Globus pallidus (tissue), 1 donor: ENCODE results near the gene MBD3L4.
"Not testable (repeated sequence)": the region's sequence is repeated elsewhere in the genome, so short reads cannot be mapped to it uniquely, and the experiment has no call there.

Source experiments
- DNase-seq: peaks from one replicate; pipeline ENCODE4 v3.0.0-alpha.2; 2015; ENCODE audit warnings: low spot score

The MBD3L4 gene

DNA sequence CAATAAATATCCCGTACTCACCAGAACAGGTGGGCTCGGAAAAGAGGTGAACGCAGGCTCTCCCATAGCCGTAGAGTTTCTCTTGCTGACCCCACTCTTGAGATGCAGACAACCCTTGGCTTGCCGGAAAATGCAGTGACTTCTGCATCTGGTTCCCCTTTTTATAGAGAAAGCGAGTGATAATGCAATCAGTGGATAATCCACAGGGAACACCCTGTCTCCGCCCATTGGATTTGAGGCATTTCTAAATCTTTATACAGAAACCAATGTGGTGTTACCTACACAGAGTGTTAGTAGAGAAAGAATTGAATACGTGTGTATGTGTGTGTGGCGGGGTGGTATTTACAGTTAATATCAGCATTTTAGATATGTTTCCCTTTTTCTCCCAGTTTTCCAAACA is at the start of gene MBD3L4:
TSS of gene MBD3L4 (minus strand) at position 101 of the 400 bp plus-strand sequence. CDS start at position 66, 35 bp downstream.
- DNase-seq, result not testable (repeated sequence)

DNA sequence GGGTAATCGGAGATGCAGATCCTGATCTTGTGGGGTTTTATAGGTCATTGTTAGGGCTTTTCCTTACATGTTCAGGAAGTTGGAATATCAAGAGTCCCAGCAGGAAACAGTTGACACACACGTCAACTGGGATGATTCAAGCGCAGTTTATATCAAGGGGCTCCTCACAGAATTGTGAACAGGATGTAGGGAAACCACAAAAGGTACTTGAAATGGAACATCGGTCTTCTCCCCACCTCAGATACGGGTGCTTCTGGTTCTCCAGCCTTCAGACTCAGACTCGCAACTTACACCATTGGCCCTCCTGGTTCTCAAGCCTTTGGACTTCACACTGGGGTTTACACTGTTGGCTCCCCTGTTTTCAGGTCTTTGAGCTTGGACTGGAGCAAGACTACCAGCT is 49.0 kb upstream of the MBD3L4 start:
- DNase-seq, result no peak

DNA sequence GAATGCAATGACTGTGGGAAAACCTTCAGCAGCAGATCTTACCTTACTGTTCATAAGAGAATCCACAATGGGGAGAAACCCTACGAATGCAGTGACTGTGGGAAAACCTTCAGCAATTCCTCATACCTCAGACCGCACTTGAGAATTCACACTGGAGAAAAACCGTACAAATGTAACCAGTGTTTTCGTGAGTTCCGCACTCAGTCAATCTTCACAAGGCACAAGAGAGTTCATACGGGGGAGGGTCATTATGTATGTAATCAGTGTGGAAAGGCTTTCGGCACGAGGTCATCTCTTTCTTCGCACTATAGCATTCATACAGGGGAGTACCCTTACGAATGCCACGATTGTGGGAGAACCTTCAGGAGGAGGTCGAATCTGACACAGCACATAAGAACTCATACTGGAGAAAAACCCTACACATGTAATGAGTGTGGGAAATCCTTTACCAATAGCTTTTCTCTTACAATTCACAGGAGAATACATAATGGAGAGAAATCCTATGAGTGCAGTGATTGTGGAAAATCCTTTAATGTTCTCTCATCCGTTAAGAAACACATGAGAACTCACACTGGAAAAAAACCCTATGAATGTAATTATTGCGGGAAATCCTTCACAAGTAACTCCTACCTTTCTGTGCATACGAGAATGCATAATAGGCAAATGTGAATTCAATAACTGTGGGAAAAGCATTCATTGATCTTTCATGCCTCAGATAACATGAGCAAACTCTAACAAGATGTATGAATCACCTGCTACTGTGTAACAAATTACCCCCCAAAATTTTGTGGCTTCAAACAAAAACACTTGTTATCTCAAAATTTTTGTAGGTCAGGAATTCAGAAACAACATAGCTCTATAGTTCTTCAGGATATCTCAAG is 43.3 kb upstream of the MBD3L4 start:
- DNase-seq, result no peak

DNA sequence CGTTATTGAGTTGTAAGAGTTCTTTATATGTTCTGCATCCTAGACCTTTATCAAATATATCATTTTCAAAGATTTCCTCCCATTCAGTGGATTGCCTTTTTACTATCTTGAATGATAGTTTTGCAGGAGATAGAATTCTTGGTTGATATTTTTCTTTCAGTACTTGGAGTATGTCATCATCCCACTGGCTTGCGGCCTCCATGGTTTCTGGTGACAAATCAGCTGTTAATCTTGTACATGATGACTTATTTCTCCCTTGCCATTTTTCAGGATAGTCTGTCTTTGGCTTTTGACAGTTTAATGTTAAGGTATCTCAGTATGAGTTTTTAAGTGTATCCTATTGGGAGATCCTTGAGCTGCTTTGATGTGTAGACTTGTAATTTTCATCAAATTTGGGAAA is 38.0 kb upstream of the MBD3L4 start:
- no peak for DNase-seq

DNA sequence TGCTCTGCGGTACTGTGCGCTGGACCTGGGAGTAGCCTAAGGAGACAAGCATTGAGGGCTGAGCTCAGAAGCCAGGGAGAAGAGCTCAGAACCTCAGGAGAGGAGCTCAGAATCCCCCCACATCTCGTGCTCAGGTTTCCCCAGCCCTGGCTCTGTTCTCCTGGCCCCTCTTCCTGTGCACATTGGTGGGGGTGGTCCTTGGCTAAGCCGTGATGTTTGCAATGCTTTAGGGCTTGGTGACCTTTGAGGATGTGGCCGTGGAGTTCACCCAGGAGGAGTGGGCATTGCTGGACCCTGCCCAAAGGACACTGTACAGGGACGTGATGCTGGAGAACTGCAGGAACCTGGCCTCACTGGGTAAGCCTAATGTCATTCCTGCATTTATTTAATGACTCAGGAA is 36.2 kb upstream of the MBD3L4 start:
- DNase-seq, result no peak

DNA sequence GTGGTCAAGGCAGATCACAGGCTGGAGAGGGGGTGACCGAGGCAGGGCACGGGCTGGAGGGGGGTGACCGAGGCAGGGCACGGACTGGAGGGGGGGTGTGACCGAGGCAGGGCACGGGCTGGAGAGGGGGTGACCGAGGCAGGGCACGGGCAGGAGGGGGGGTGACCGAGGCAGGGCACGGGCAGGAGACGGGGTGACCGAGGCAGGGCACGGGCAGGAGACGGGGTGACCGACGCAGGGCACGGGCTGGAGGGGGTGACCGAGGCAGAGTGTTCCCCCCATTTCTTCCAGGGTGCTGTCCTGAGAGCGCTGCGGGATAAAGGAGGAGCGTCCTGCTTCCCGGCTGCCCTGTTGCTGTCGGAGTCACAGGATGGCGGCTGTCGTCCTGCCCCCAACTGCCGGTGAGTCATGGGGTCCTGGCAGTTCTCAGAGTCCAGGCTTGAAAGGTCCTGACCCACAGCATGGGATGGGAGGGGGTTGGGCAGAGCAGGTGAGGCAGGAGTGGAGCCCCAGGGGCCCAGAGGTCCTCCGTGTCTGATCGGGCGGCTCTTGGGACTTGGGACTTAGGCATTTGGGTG is 34.8 kb upstream of the MBD3L4 start:
- DNase-seq, result no peak

DNA sequence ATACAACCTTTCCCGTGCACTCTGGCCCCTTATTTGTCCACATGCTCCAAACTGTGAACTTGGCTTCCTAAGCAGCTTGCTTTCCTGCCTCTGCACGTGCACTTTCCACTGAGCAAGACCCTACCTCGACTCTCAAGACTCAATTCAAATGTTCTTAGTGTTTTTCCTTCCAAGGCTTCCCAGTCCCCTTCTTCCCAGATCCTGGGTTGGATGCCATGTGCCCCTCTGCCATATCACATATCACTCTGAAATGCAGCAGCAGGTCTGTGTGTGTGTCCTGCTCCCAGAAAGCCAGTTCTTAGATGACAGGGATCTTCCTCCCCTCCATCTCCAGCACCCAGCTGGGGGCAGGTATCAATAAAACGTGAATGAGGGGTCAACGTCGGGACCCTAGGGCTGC is 32.6 kb upstream of the MBD3L4 start:
- DNase-seq, result no peak

DNA sequence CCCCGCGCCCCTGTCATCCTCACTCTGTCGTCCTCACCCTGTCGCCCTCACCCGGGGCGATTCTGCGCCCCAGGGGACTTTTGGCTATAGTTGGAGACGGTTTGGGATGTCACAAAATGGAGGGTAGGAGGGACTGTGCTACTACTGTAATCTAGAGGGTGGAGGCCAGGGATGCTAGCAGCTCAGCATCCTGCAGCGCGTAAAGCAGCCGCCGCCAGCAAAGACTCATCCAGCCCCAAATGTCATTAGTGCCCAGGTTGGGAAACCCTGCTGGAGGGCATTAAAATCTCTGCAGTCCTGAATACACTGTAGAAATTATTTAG is 29.9 kb upstream of the MBD3L4 start:
- DNase-seq, result no peak

DNA sequence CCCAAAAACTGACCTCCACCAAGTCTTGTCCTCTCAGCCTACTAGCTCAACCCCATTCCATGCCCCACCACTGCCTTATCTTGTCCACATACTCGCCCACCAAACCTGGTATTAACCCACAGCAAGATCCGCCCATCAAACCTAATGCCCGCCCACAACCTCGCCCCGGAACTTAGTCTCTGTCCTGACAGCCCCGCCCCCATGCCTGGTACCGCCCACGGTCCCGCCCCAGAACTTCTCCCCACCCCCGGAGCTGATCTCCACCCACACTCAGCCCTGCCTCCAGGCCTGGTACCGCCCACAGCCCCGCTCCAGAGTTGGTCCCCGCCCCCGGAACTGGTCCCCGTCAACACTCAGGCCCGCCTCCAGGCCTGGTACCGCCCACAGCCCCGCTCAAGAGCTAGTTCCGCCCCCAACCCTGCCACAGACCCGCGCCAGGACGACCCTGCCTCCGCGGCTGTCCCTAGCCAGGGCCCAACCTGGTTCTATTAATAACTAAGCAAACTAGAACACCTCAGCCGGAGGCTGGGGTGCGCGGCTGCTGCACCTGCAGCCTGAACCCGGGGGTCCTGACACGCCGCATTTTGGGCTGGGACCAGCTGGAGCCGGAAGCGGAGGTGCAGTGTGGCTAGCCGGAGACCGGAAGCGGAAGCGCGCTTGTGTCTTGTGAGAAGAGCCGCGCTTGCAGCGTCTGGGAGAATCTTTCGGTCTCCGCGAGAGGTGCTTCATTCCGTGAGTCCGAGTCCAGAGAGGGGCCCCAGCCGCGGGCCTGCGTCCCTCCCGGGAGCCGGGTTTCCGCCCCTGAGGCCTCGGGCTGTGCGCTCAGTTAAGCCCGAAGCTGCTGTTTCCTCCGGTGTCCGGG is 29.3 kb upstream of the MBD3L4 start, which contains the start of gene ZNF557:
TSS of gene ZNF557 (plus strand) at position 662 of the 862 bp plus-strand sequence. CDS start 5,372 bp downstream, outside the sequence.
- peak; percentile 98 for DNase-seq

DNA sequence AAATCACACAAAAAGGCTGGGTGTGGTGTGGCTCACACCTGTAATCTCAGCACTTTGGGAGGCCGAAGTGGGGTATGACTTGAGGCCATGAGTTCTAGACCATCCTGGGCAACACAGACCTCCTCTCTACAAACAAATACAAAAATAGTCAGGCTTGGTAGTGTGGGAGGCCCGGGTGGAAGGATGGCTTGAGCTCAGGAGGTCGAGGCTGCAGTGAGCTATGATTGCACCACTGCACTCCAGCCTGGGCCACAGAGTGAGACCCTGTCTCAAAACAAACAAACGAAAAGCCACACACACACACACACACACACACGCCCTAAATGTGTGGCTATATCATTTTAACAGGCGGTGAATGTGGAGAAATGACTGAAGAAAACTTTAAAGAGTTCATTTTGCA is 28.6 kb upstream of the MBD3L4 start:
- DNase-seq, result no peak

DNA sequence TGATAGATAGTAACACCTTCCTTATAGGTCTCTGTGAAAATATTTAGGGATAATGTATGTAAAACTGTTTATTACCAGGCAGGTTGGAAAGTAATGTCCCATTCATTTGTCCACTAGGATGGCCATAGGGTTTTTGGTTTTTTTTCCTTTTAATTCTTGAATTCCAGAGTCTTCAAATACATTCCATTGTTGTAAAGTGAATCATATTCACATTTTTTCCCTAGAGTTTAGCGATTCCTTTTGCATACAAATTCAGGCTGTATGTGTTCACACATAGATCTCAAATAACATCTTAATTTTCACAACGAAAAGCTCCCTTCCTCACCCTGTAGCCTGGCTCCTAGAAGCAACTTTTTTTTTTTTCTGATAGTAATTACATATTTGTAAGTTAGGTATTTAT is 27.7 kb upstream of the MBD3L4 start:
- DNase-seq, result no peak

DNA sequence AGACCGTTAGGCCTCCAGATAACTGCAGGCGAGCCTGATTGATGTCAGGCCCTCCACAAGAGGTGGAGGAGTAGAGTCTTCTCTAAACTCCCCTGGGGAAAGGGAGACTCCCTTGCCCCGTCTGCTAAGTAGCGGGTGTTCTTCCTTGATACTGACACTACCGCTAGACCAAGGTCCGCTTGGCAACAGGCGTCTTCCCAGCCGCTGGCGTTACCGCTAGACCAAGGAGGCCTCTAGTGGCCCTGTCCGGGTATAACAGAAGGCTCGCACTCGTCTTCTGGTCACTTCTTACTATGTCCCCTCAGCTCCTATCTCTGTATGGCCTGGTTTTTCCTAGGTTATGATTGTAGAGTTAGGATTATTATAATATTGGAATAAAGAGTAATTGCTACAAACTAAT is 27.1 kb upstream of the MBD3L4 start:
- DNase-seq, result not testable (repeated sequence)

DNA sequence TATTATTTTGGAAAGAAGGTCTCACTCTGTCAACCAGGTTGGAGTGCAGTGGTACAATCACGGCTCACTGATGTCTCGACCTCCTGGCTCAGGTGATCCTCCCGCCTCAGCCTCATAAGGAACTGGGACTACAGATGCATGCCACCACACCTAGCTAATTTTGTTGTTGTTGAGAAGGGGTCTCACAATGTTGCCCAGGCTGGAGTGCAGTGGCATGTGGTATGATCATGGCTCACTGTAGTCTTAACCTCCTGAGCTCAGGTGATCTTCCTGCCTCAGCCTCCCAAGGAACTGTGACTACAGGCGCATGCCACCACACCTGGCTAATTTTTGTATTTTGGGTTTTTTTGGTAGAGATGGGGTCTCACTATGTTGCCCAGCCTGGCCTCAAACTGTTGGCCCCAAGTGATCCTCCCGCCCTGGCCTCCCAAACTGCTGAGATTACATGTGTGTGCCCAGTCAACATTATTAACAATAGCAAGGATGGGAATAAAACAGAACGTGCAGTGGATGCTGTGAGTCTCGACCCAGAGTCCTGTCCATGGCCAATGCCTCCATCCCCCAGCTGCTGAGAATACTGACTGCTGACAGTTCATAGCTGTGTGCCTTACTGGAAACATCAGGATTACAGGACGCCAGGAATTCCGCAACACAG is 23.9 kb upstream of the MBD3L4 start:
- DNase-seq, result no peak

DNA sequence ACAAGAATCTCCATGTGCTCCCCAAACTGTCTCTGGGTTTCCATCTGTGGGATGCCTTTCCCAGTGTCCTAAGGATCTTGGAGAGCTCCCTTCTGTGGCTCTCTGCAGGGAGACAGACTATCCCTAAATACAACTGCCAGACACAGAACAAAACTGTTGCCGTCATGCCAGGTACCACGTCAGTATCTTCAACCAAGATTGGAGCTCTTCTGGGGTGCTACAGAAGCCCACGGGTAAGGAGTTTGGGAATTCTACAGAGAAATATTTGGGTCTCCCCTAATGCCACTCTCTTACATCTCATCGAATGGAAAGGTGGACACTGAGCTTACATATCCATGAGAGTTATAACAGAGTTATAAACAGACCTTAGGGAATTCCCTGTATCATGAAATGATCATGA is 23.4 kb upstream of the MBD3L4 start:
- DNase-seq, result no peak

DNA sequence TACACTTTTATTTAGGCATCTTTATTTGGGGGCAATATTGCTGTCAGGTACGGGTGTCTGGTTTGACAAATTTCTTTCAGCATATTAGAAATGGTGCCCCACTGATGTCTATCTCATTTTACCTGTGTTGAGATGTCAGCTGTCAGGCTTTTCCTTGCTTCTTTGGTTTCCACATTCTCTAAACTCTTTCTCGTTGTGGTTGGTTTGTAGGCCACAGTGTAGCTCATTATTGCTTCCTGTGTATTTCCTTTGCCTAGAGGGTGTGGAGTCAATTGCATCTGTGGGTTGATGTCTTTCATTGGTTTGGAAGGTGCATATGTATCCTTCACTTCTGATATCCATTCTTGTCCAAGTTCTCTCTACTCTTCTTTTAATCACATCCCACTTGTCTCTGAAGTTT is 20.0 kb upstream of the MBD3L4 start:
- DNase-seq, result not testable (repeated sequence)

DNA sequence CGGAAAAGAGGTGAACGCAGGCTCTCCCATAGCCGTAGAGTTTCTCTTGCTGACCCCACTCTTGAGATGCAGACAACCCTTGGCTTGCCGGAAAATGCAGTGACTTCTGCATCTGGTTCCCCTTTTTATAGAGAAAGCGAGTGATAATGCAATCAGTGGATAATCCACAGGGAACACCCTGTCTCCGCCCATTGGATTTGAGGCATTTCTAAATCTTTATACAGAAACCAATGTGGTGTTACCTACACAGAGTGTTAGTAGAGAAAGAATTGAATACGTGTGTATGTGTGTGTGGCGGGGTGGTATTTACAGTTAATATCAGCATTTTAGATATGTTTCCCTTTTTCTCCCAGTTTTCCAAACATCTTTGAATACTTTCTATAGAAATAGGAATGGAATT is 18.6 kb upstream of the MBD3L4 start, which contains the start of gene MBD3L3:
TSS of gene MBD3L3 (minus strand) at position 101 of the 400 bp plus-strand sequence. CDS start at position 30, 71 bp downstream.
- DNase-seq, result not testable (repeated sequence)

DNA sequence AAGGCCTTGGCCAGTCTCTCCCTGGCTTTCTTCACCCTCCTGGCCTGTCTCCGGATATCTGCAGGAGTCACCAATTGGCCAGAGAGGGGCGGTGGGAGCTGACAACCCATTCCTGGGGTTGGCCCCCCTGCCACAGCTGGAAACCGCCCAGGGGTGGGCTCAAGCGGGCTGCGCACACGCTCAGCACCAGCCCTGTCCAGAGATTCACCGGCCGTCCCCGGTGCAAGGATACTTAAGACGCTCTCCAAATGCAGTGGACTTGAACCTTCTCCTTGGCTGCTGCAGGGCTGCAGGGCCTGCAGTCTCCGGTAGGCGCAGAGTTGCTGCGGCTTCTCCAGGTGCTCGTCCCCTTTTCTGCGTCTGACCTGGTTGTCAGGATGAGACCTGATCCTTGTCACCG is 16.4 kb upstream of the MBD3L4 start:
- DNase-seq, result not testable (repeated sequence)

DNA sequence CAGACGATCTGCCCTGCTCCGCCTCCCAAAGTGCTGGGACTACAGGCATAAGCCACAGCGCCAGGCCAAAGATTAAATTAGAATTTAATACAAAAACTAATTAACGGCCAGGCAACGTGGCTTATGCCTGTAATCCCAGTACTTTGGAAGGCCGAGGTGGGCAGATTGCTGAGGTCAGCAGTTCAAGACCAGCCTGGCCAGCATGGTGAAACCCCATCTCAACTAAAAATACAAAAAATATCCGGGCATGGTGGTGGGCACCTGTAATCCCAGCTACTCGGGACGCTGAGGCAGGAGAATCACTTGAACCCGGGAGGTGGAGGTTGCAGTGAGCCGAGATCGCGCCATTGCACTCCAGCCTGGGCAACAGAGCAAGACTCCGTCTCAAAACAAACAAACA is 15.7 kb upstream of the MBD3L4 start:
- not testable (repeated sequence) for DNase-seq

DNA sequence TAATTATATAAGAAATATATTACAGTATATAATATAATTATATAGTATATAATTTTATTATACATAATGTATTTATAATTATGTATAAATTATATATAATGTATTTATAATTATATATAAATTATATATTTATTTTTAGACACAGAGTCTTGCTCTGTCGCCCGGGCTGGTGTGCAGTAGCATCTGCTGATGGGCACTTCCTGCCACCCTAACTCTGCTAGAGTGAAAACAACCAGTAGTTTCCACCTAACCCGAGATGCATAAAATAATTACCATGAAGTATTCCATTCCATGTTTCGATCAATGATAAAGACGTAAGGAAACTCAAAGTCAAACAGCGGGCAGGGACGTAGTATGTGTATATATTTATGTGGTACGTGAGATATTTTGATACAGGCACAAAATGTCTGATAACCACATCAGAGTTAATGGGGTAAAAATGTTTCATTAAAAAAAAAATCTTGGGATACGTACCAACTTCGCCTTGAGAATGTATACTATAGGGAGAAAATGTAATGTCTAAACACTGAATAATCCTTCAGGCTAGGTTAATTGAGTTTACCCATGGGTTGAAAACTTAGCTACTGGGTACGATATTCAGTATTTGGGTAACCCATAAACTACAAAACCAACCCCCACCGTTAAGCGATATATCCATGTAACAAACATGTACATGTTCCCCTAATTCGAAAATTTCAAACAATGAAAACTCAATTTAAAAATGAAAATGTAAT is 14.8 kb upstream of the MBD3L4 start:
- DNase-seq, result not testable (repeated sequence)

DNA sequence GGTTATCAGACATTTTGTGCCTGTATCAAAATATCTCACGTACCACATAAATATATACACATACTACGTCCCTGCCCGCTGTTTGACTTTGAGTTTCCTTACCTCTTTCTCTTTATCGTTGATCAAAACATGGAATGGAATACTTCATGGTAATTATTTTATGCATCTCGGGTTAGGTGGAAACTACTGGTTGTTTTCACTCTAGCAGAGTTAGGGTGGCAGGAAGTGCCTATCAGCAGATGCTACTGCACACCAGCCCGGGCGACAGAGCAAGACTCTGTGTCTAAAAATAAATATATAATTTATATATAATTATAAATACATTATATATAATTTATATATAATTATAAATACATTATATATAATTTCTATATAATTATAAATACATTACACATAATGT is 12.9 kb upstream of the MBD3L4 start:
- not testable (repeated sequence) for DNase-seq

DNA sequence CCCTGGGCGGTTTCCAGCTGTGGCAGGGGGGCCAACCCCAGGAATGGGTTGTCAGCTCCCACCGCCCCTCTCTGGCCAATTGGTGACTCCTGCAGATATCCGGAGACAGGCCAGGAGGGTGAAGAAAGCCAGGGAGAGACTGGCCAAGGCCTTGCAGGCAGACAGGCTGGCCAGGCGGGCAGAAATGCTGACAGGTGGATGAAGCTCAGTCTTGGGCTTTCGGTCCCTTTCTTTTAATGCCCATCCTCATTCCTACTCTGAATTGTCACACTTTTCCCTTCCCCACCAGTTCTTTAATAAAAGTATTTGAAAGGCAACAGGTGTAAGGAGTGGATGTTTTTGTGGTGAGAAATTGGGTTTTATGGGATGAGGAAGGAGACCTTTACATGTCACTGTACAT is 11.4 kb upstream of the MBD3L4 start:
- DNase-seq, result not testable (repeated sequence)
